Subcutaneous abdominal adipose tissue (tissue), 5 donors: ENCODE results near the gene TTC34.
A peak's percentile ranks its signal among the peaks of the same experiment; 100 is the strongest.

Source experiments
- H3K27ac ChIP-seq: one replicate; pipeline ENCODE4 v1.7.0; 2013; ENCODE audit warnings: low read depth, mild to moderate bottlenecking, inconsistent platforms, low read length, moderate library complexity
- H3K27me3 ChIP-seq, 5 donors: one replicate each; pipeline ENCODE4 v1.7.0; 2013; ENCODE audit warnings: low read length in 5 of 5, inconsistent platforms in 1 of 5; ENCODE audit not compliant: control insufficient read depth in 5 of 5, insufficient read depth in 4 of 5
- H3K36me3 ChIP-seq, 5 donors: one replicate each; pipeline ENCODE4 v1.7.0; 2013; ENCODE audit warnings: low read length in 5 of 5; ENCODE audit not compliant: control insufficient read depth in 5 of 5, insufficient read depth in 5 of 5
- H3K4me1 ChIP-seq, 5 donors: one replicate each; pipeline ENCODE4 v1.7.0; 2013; ENCODE audit warnings: low read length in 5 of 5, mild to moderate bottlenecking in 3 of 5, moderate library complexity in 1 of 5; ENCODE audit not compliant: control insufficient read depth in 5 of 5, insufficient read depth in 5 of 5
- H3K4me3 ChIP-seq, 5 donors: one replicate each; pipeline ENCODE4 v1.7.0; 2013; ENCODE audit warnings: low read length in 5 of 5, low read depth in 1 of 5
- H3K9ac ChIP-seq, 5 donors: one replicate each; pipeline ENCODE4 v1.7.0; 2013; ENCODE audit warnings: low read length in 5 of 5, mild to moderate bottlenecking in 4 of 5, moderate library complexity in 3 of 5
- H3K9me3 ChIP-seq, 5 donors: one replicate each; pipeline ENCODE4 v1.7.0; 2013; ENCODE audit warnings: low read length in 5 of 5; ENCODE audit not compliant: control insufficient read depth in 5 of 5
- donor health status: healthy.
- donor health status: healthy.
- donor health status: healthy.
- donor health status: healthy.
- donor health status: healthy.

TTC34 gene

DNA sequence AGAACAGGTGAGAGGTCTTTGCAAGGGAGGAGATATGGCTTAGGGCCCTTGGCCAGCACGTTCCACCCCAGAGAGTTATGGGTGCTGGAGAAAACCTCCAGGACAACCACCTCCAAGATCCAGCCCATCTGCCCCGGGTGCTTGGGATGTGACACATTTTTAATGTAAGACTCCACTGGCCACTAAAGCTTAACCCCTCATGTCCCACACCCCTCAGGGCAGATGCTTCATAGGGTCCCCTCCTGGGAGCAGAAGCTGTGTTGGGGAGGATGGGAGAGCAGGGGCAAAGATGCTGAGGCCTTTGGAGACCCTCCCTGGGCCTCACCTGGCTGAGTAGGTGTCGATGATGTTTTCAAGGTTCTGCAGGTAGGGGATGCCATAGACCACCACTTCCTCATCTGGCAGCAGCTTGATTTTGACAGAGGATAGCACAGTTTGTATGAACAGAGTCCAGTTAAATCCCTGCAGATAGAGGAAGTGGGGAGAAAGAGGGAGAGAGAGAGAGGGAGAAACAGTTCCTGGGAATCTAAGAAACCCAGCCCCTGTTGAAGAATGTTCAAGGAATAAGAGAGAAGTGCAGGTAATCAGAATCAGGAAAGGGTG is 203.1 kb downstream of the TTC34 start:
- Histone ChIP-seq H3K27ac (no peak overlapping the region), H3K9me3 (peaks cover 0 to 12% (median 7%) of the 10 kb centered on the region in 5 donors), H3K4me3 (no peak overlapping the region), H3K36me3 (no peaks in the 10 kb centered on the region), H3K9ac (no peak overlapping the region), H3K27me3 (peaks cover 11 to 30% (median 22%) of the 10 kb centered on the region in 5 donors), H3K4me1 (peaks cover 0 to 11% (median 9%) of the 10 kb centered on the region in 5 donors)

DNA sequence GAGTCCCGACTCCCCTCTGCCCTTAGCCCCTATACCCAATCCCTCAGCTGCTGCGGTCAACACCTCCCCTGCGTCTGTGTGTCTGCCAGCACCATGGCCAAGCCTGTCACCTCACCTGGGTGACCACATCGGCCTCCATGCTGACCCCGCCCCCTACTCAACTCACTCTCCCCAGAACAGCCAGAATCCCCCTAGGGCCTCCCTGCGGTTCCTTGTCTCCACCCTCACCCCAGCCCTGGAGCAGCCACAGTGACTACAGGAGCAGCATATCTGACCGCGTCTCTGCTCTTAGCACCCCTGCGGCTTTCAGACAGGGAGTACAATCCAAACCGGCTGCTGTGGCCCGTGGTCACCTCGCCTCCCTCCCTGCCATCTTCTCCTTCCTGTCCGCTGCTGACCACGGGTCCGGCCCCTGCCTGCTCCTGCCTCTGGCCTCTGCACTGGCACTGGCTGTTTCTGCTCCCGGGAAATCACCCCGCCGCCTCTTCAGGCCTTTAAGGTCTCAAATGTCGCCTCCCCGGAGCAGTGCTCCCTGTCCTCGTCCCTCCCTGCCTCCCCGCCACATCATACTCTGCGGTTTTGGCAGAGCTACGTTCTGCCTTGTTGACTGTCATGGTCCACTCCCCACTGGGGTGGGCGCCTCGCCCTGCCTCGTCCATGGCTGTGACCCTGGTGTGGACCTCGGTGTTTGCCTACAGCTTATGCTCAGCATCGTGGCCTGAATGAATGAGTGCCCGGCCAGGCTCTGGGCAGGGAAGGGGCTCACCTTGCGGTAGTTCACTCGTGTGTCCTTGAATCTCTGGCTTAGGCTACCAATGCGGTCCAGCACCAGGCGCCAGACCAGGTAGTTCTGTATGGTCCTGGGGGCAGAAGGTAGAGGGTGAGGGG is 203.8 kb downstream of the TTC34 start:
- peaks cover 0 to 12% (median 7%) of the 10 kb centered on the region in 5 donors for H3K9me3 ChIP-seq
- H3K9ac ChIP-seq = no peak overlapping the region
- H3K36me3 ChIP-seq = no peaks in the 10 kb centered on the region
- no peak overlapping the region for H3K27ac ChIP-seq
- peaks cover 0 to 19% (median 16%) of the 10 kb centered on the region in 5 donors for H3K4me1 ChIP-seq
- H3K27me3 ChIP-seq = peaks cover 4 to 26% (median 24%) of the 10 kb centered on the region in 5 donors
- no peak overlapping the region for H3K4me3 ChIP-seq

DNA sequence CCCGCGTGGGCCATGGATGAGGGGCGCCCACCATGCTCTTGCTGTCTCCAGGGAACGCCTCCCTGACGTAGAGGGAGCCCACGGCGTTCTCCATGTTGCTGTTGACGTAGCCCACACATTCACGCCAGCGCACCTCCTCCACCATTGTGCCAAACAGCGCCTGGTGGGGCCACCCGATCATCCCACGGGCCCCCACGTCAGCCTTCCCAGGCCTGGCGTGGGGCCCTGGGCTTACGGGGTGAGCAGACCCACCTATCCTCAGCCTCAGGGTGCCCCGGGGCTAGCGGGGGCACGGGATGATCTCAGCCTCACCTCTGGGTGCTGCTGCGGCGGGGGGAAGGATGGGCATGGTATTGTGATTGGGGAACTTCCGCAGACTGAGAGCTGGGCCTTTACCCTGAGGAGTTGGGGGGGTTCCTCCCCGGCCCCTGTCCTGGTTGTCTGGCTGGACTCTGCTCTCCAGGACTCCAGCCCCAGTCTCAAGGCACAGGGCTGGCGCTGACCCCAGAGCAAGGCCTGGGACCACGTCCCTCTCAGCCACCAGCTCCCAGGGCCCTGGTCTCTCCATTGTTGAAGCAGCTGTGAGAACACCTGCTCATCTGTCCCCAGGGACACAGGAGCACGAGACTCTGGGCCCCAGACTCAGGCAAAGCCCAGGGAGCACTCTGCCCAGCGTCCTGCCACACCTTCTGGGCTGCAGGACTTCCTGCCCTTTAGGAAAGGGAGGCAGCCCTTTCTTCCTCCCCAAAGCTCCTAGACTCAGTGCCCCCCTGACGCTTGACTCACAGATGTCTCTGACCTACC is 204.8 kb downstream of the TTC34 start:
- peaks cover 3 to 22% (median 19%) of the 10 kb centered on the region in 5 donors for H3K27me3 ChIP-seq
- H3K27ac ChIP-seq = no peak overlapping the region
- H3K4me1 ChIP-seq = peaks cover 0 to 23% (median 18%) of the 10 kb centered on the region in 5 donors
- H3K9me3 ChIP-seq = peaks cover 0 to 12% (median 7%) of the 10 kb centered on the region in 5 donors
- no peak overlapping the region for H3K9ac ChIP-seq
- no peak overlapping the region for H3K4me3 ChIP-seq
- no peaks in the 10 kb centered on the region for H3K36me3 ChIP-seq

DNA sequence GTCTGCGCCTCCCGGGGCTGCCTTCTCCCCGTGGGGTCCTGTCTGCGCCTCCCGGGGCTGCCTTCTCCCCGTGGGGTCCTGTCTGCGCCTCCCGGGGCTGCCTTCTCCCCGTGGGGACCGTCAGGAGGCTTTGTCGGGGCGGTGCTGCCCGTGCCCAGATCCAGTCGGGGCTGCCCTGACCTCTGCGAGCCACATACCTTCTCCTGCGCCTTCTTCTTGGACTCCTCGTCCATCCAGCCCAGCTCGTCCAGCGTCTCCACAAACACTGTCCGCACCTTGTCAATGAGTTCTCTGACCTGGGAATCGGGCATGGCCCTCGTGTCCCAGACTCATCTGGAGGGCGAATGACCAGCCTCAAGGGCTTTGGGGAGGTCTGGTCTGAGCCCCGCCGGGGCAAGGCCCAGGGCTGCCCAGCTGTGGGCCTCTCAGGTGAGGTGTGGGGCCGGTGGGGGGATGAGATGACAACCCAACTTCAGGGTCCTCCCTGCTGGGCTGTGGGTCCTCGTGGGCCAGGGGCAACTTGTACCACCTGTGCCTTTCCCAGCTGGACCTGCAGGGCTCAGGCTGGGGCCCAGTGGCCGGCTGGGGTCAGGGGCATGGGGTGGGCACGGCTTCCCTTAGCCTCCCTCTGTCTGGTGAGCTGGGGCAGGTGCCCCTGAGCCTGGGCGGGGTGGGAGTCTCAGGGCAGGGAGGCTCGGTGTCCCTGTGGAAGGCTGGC is 205.5 kb downstream of the TTC34 start:
- Histone ChIP-seq H3K36me3 (no peaks in the 10 kb centered on the region), H3K27ac (no peak overlapping the region), H3K9ac (no peak overlapping the region), H3K4me1 (peaks cover 0 to 23% (median 18%) of the 10 kb centered on the region in 5 donors), H3K27me3 (peaks cover 3 to 23% (median 19%) of the 10 kb centered on the region in 5 donors), H3K4me3 (no peak overlapping the region), H3K9me3 (peaks cover 0 to 12% (median 7%) of the 10 kb centered on the region in 5 donors)

DNA sequence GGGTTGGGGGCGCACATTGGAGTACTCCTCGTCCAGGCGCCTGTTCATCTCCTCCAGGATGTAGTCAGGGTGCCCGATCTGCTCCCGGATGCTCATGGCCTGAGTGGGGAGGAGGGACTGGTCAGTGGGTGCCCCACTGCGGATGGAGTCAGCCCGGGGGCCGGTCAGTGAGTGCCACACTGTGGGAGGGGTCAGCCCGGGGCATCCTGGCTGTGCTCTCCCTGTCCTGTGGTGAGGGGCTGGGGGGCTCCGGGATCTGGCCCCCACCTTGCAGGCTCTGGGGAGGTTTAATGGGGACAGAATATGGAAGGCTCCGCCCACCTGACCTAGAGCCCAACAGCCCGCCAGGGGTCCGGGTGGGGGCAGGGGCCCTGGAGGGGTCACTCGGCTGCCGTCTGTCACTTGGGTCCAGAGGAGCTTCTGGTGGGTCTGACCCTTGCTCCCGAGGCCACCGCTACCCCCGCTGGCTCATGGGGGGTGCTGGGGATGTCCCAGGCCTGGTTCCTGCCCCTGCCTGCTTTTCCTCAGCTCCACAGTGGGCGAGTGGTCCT is 206.2 kb downstream of the TTC34 start:
- Histone ChIP-seq H3K36me3 (peaks cover 0 to 3% (median 0%) of the 10 kb centered on the region in 5 donors), H3K9ac (no peak overlapping the region), H3K27me3 (peaks cover 3 to 23% (median 19%) of the 10 kb centered on the region in 5 donors), H3K27ac (no peak overlapping the region), H3K4me3 (no peak overlapping the region), H3K4me1 (peaks cover 0 to 23% (median 18%) of the 10 kb centered on the region in 5 donors), H3K9me3 (peaks cover 0 to 12% (median 7%) of the 10 kb centered on the region in 5 donors)

DNA sequence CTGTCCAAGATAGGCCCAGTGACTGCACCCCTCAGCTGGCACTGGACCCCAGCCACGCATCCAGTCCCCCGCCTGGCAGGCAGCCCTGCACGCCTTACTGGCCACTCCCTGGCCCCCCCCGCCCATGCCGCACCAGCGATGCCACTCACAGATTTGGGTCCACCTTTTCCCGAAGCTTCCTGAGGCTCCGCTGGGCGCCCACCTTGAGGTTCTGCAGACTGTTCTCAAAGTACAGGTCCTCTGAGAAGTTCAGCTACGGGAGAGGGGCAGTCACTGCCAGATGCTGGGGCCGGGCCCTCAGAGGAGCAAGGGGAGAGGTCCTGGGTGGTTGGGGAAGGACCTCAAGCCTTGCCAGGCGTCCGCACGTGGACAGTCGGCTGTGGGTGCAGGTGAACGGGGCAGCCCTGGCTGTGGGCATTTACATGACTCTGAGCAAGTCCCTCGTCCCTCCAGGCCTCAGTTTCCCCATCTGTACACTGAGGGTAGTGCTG is 206.8 kb downstream of the TTC34 start:
- peaks cover 3 to 23% (median 19%) of the 10 kb centered on the region in 5 donors for H3K27me3 ChIP-seq
- no peak overlapping the region for H3K9ac ChIP-seq
- peak overlapping the region in 2 of 5 donors; percentile 59 to 60 for H3K4me3 ChIP-seq
- H3K36me3 ChIP-seq = peaks cover 0 to 6% (median under 1%) of the 10 kb centered on the region in 5 donors
- peaks cover 0 to 12% (median 7%) of the 10 kb centered on the region in 5 donors for H3K9me3 ChIP-seq
- H3K4me1 ChIP-seq = peaks cover 0 to 23% (median 18%) of the 10 kb centered on the region in 5 donors
- no peak overlapping the region for H3K27ac ChIP-seq

DNA sequence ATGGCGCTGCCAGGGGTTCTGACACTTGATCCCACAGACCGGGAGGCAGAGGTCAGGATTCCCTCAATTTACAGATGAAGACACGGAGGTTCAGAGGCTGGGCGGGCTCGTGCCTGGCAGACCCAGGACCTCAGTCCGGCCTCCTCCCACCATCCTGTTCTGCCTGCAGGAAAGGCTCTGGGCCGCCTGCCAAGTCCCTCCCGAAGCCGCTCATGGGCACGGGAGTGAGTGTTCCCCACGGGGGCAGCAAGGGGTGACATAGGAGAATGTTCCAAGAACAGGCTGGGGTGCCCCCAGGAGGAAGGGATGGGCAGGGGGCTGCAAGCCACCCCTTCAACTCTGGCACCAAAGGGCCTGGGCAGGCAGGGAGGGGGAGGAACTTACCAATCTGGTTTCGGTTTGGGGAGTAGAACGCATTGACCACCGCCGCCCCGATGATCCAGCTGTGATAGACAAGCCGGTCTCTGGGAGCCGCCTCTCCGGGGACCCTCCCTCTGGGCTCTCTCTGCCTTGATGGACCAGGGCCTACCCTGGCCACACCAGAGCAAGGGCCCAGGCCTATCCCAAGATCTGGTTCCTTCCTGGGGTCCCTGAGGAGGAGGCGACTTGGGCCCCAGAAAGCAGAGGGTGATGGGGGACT is 207.4 kb downstream of the TTC34 start:
- peaks cover 0 to 12% (median 3%) of the 10 kb centered on the region in 5 donors for H3K36me3 ChIP-seq
- peak overlapping the region in 3 of 5 donors; percentile 1 to 58 (median 20) for H3K9ac ChIP-seq
- peaks cover 3 to 23% (median 19%) of the 10 kb centered on the region in 5 donors for H3K27me3 ChIP-seq
- peaks cover 0 to 12% (median 7%) of the 10 kb centered on the region in 5 donors for H3K9me3 ChIP-seq
- H3K27ac ChIP-seq = no peak overlapping the region
- peak overlapping the region in 4 of 5 donors; percentile 17 to 60 (median 53) for H3K4me3 ChIP-seq
- H3K4me1 ChIP-seq = peaks cover 0 to 23% (median 18%) of the 10 kb centered on the region in 5 donors

DNA sequence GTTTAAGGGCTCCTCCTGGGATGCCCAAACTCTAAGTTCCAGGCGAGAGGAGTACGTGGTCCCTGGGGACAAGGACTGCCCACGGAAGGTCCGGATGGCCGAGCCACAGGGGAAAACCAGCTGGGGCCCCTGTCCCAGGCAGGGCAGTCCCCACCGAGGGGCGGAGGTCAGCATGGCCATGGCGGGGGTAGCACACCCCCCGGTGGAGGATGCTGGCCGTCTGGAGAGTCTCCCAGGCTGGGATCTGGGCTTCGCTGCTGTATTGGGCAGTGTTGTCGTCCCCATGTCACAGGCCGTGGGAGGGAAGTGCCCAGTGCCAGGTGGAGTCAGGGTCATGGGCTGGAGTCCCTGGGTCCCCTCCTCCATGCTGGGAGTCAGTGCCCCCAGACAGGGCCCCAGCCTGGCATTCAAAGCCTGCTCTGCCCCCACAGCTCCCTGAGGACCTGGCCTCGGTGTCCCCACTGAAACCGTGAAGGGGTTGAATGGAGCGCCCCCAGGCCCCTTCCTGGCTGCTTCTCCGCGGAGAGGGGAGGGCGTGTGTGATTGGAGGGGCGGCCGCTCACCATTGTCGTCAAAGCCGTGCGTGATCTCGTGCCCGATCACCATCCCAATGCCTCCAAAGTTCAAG is 208.1 kb downstream of the TTC34 start:
- Histone ChIP-seq H3K9ac (peak overlapping the region in 3 of 5 donors; percentile 19 to 58 (median 20)), H3K4me3 (peak overlapping the region in 3 of 5 donors; percentile 47 to 60 (median 59)), H3K36me3 (peaks cover 0 to 17% (median 8%) of the 10 kb centered on the region in 5 donors), H3K9me3 (peaks cover 0 to 5% (median 1%) of the 10 kb centered on the region in 5 donors), H3K27me3 (peaks cover 3 to 23% (median 19%) of the 10 kb centered on the region in 5 donors), H3K27ac (no peak overlapping the region), H3K4me1 (peaks cover 0 to 23% (median 18%) of the 10 kb centered on the region in 5 donors)
